ACHN (cell line): ENCODE measurements around the gene TEAD1.

Experiments used
- DNase-seq: peaks from one replicate; pipeline ENCODE4 v3.0.0-alpha.2; 2015
- in situ Hi-C: cut with HindIII; loops from 2 replicates; pipeline ENCODE4 v1.10.0; 2017; ENCODE audit warnings: low sequenced_read_pairs, low pct_ligation_motif_present, low pct_unique_long_range_greater_than_20kb

TEAD1 gene

GRCh38 chr11:12673924-12674570 is at the start of gene TEAD1:
TEAD1 (plus strand) TSS chr11:12674421.
- in situ Hi-C loops, result no loop called here
- peak; percentile 91 for DNase-seq

- DNase-seq, result no peak
- in situ Hi-C loops, result no loop called here
Measured at GRCh38 chr11:12624595-12624994, 49.6 kb upstream of the TEAD1 start.

- DNase-seq, result no peak
- in situ Hi-C loops, result no loop called here
Measured at GRCh38 chr11:12625438-12626071, 48.7 kb upstream of the TEAD1 start.

- DNase-seq, result no peak
Measured at GRCh38 chr11:12626616-12627015, 47.6 kb upstream of the TEAD1 start.

GRCh38 chr11:12628314-12628713 is 45.9 kb upstream of the TEAD1 start:
- in situ Hi-C loops, result no loop called here
- DNase-seq, result no peak

More at GRCh38 chr11:12626616-12627015, 47.6 kb upstream of the TEAD1 start:
- in situ Hi-C loops, result no loop called here

GRCh38 chr11:12629601-12630313 is 44.5 kb upstream of the TEAD1 start:
- DNase-seq, result no peak
- in situ Hi-C loops, result no loop called here

GRCh38 chr11:12631651-12632050 is 42.6 kb upstream of the TEAD1 start:
- in situ Hi-C loops, result no loop called here
- no peak for DNase-seq

GRCh38 chr11:12634329-12634728 is 39.9 kb upstream of the TEAD1 start:
- no peak for DNase-seq
- in situ Hi-C loops, result no loop called here

- no peak for DNase-seq
- in situ Hi-C loops, result no loop called here
Measured at GRCh38 chr11:12636871-12637410, 37.3 kb upstream of the TEAD1 start.

GRCh38 chr11:12639388-12639787 is 34.8 kb upstream of the TEAD1 start:
- DNase-seq, result no peak
- in situ Hi-C loops, result no loop called here

- no peak for DNase-seq
- in situ Hi-C loops, result no loop called here
Measured at GRCh38 chr11:12640355-12640754, 33.9 kb upstream of the TEAD1 start.

- in situ Hi-C loops, result no loop called here
- DNase-seq, result no peak
Measured at GRCh38 chr11:12640926-12641849, 33.0 kb upstream of the TEAD1 start.

- DNase-seq, result no peak
- in situ Hi-C loops, result no loop called here
Measured at GRCh38 chr11:12642040-12642439, 32.2 kb upstream of the TEAD1 start.

- in situ Hi-C loops, result no loop called here
- no peak for DNase-seq
Measured at GRCh38 chr11:12642806-12643428, 31.3 kb upstream of the TEAD1 start.

GRCh38 chr11:12646478-12646877 is 27.7 kb upstream of the TEAD1 start:
- in situ Hi-C loops, result no loop called here
- no peak for DNase-seq

GRCh38 chr11:12653729-12654128 is 20.5 kb upstream of the TEAD1 start:
- in situ Hi-C loops, result no loop called here
- no peak for DNase-seq

GRCh38 chr11:12655842-12656241 is 18.4 kb upstream of the TEAD1 start:
- no peak for DNase-seq
- in situ Hi-C loops, result no loop called here

GRCh38 chr11:12657336-12657735 is 16.9 kb upstream of the TEAD1 start:
- no peak for DNase-seq
- in situ Hi-C loops, result no loop called here
